GM06990 (cell line): ENCODE data around the gene MORC3.
A peak's percentile ranks its signal among the peaks of the same experiment; 100 is the strongest.
"Not testable (repeated sequence)": the region's sequence is repeated elsewhere in the genome, so short reads cannot be mapped to it uniquely, and the experiment has no call there.

ENCODE experiments used
- DNase-seq: peaks from one replicate; pipeline ENCODE4 v3.0.0-alpha.2; 2011; ENCODE audit not compliant: insufficient read length; ENCODE audit errors: extremely low read depth
- H3K27me3 ChIP-seq: replicated peaks from 2 replicates; pipeline ENCODE4 v1.6.0; 2011; ENCODE audit warnings: low read length; ENCODE audit not compliant: control insufficient read depth, insufficient read depth
- H3K36me3 ChIP-seq: 2 replicates; pipeline ENCODE4 v1.5.1; 2011; ENCODE audit warnings: low read length; ENCODE audit not compliant: control insufficient read depth, insufficient read depth
- H3K4me3 ChIP-seq: replicated peaks from 2 replicates; pipeline ENCODE4 v1.5.1; 2011; ENCODE audit warnings: low read depth, mild to moderate bottlenecking, control low read depth, low read length
- TF ChIP-seq, protein P1 (sequence below): IDR thresholded peaks from 2 replicates; pipeline ENCODE4 v1.5.1; 2011; ENCODE audit warnings: low read length, control low read depth, mild to moderate bottlenecking, inconsistent platforms; ENCODE audit not compliant: insufficient read depth, poor library complexity, severe bottlenecking

Gene MORC3

DNA sequence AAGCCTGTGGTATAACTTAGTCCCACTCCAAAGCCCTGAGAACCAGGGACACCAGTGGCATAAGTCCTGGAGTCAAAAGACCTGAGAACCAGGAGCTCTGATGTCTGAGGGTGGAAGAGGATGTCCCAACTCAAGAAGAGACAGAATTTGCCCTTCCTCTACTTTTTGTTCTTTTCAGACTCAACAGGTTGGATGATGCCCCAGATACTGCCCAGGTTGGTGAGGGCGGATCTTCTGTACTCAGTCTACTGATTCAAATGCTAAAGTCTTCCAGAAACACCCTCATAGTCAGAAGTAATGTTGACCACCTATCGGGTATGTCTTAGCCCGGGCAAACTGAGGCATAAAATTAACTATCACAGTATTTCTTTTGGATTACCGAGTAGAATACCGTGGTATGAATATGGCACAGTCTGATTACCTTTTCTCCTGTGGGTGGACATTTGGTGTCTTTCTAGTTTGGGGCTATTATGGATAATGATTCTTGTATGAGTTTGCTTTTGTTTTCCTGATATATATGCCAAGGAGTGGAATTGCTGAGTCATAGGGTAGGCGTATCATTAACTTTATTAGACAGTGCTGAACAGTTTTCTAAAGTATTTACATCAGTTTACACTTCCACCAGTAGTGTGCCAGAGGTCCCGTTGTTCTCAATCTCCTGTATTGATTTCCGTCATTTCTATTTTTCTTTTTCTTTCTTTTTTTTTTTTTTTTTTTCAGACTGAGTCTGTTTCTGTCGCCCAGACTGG lies 62.0 kb downstream of the MORC3 start:
- DNase-seq = no peak
- Histone ChIP-seq H3K36me3 (peaks cover 2% of the 10 kb centered on the region; the same call in 1 of the 2 replicates), H3K27me3 (no peaks in the 10 kb centered on the region), H3K4me3 (no peak overlapping the region)
- TF ChIP-seq, protein P1, sequence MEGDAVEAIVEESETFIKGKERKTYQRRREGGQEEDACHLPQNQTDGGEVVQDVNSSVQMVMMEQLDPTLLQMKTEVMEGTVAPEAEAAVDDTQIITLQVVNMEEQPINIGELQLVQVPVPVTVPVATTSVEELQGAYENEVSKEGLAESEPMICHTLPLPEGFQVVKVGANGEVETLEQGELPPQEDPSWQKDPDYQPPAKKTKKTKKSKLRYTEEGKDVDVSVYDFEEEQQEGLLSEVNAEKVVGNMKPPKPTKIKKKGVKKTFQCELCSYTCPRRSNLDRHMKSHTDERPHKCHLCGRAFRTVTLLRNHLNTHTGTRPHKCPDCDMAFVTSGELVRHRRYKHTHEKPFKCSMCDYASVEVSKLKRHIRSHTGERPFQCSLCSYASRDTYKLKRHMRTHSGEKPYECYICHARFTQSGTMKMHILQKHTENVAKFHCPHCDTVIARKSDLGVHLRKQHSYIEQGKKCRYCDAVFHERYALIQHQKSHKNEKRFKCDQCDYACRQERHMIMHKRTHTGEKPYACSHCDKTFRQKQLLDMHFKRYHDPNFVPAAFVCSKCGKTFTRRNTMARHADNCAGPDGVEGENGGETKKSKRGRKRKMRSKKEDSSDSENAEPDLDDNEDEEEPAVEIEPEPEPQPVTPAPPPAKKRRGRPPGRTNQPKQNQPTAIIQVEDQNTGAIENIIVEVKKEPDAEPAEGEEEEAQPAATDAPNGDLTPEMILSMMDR = no peak

GRCh38 chr21:36382722-36383121 lies 62.7 kb downstream of the MORC3 start:
- H3K36me3 ChIP-seq, DNase-seq, H3K4me3 ChIP-seq, H3K27me3 ChIP-seq: not testable (repeated sequence)

DNA sequence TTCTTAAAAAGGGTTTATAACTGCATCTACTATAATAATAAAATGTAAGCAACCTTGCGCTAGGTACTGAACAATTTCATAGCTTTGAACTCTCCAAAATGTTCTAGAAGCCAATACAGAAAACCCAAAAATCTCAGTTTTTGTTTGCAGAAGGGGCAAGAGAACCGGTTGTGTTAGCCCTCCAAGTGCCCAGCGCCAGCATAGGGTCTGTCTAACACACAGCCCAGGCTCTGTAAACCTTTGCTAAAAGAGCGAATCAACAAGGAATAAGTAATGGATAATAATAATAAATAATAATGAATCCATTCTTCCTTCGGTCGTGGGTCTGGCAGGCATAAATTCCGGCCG lies 64.9 kb downstream of the MORC3 start:
- no peak for DNase-seq
- Histone ChIP-seq H3K27me3 (no peaks in the 10 kb centered on the region), H3K4me3 (peak overlapping the region; percentile 70), H3K36me3 (no peaks in the 10 kb centered on the region; the same call in none of the 2 replicates)
- TF ChIP-seq, protein P1 = no peak

- Histone ChIP-seq H3K36me3 (no peaks in the 10 kb centered on the region; the same call in none of the 2 replicates), H3K4me3 (peak within 1 kb of the TSS; percentile 70), H3K27me3 (no peaks in the 10 kb centered on the region)
- TF ChIP-seq, protein P1 = no peak
- peak; percentile 86 for DNase-seq
Observed at GRCh38 chr21:36385233-36386030, 65.4 kb downstream of the MORC3 start, which contains the start of gene CHAF1B. Gene CHAF1B (plus strand): TSS chr21:36385392. CDS start chr21:36386137, 745 bp downstream.

GRCh38 chr21:36386031-36386642 lies 66.1 kb downstream of the MORC3 start:
- Histone ChIP-seq H3K27me3 (no peaks in the 10 kb centered on the region), H3K36me3 (no peaks in the 10 kb centered on the region; the same call in none of the 2 replicates), H3K4me3 (peak overlapping the region; percentile 70)
- TF ChIP-seq, protein P1 = no peak
- peak; percentile 15 for DNase-seq

GRCh38 chr21:36388096-36388495 lies 68.1 kb downstream of the MORC3 start:
- Histone ChIP-seq H3K27me3 (no peaks in the 10 kb centered on the region), H3K36me3 (no peaks in the 10 kb centered on the region; the same call in none of the 2 replicates), H3K4me3 (no peak overlapping the region)
- TF ChIP-seq, protein P1 = no peak
- DNase-seq = no peak
